RWPE1 (cell line): ENCODE results near the gene TPO.

Experiments used
- CTCF ChIA-PET: fragments of 350-600 bp; sonication (Branson Sonifier 250); formaldehyde crosslinking; extraction: SDS; loops from one replicate; lab custom pipeline; 2021; lab: Yijun Ruan, JAX
- POLR2A ChIA-PET: fragments of 400-600 bp; formaldehyde crosslinking; extraction: SDS; loops from one replicate; lab custom pipeline; 2020; ENCODE audit warnings: antibody characterized with exemption; ENCODE audit not compliant: low non-redundant PET; lab: Yijun Ruan, JAX
- DNase-seq: peaks from one replicate; pipeline ENCODE4 v3.0.0; 2012; ENCODE audit warnings: low spot score
- H3K27ac ChIP-seq: fragments of 450-650 bp; 2 replicates; pipeline ENCODE4 v1.5.1; 2017
- CTCF ChIP-seq: fragments of 450-650 bp; conservative IDR thresholded peaks from 2 replicates; pipeline ENCODE4 v1.5.1; 2017; ENCODE audit warnings: low read depth, mild to moderate bottlenecking

Gene TPO

GRCh38 chr2:1505031-1505441 is 91.8 kb downstream of the TPO start:
- CTCF ChIA-PET = interaction anchor here (0.6 kb wide), 1 partner anchor 11 kb away, joined by 3 read pairs; no protein-coding TSS in a partner anchor
- H3K27ac ChIP-seq = no peak overlapping the region
- no peak for TF ChIP-seq CTCF
- no peak for DNase-seq
- POLR2A ChIA-PET = no interaction called here

GRCh38 chr2:1509271-1510065 is 96.2 kb downstream of the TPO start:
- ChIA-PET POLR2A (no interaction called here), CTCF (no interaction called here)
- no peak overlapping the region for H3K27ac ChIP-seq
- DNase-seq = no peak
- no peak for TF ChIP-seq CTCF

GRCh38 chr2:1510176-1510575 is 96.9 kb downstream of the TPO start:
- DNase-seq = no peak
- TF ChIP-seq CTCF = no peak
- ChIA-PET POLR2A (no interaction called here), CTCF (no interaction called here)
- no peak overlapping the region for H3K27ac ChIP-seq

GRCh38 chr2:1511455-1511854 is 98.2 kb downstream of the TPO start:
- POLR2A ChIA-PET = no interaction called here
- DNase-seq = no peak
- no peak for TF ChIP-seq CTCF
- no peak overlapping the region for H3K27ac ChIP-seq
- CTCF ChIA-PET = no interaction called here

- no peak for TF ChIP-seq CTCF
- no peak overlapping the region for H3K27ac ChIP-seq
- ChIA-PET POLR2A (no interaction called here), CTCF (interaction anchor here (0.6 to 0.7 kb wide), 2 partner anchors 20 to 223 kb away, joined by 3 to 4 read pairs; no protein-coding TSS in a partner anchor)
- DNase-seq = no peak
These were observed 99.3 kb downstream of the TPO start for GRCh38 chr2:1512321-1513289.

- POLR2A ChIA-PET = no interaction called here
- H3K27ac ChIP-seq = no peak overlapping the region
- CTCF ChIA-PET = interaction anchor here (0.8 kb wide), 1 partner anchor 45 kb away, joined by 3 read pairs; no protein-coding TSS in a partner anchor
- no peak for TF ChIP-seq CTCF
- no peak for DNase-seq
These were observed 101.3 kb downstream of the TPO start for GRCh38 chr2:1514391-1515072.
